ENCODE results near the gene CCDC85B.

CCDC85B gene

GRCh38 chr11:65855927-65856363 is 34.5 kb upstream of the CCDC85B start:
- H2AK5ac ChIP-seq (ENCODE audit: low read length): no peak overlapping the region
- H3K4ac ChIP-seq (ENCODE audit: low read depth, low read length): no peak overlapping the region
- H3K79me2 ChIP-seq (ENCODE audit: control insufficient read depth, insufficient read depth, low read length): peaks cover 36% of the 10 kb centered on the region
- no peak overlapping the region for H3K23ac ChIP-seq (ENCODE audit: low read length)
- H3K36me3 ChIP-seq (ENCODE audit: control insufficient read depth, insufficient read depth, low read length): peaks cover 23% of the 10 kb centered on the region
- no peak overlapping the region for H2BK5ac ChIP-seq (ENCODE audit: low read length)
- H3K4me3 ChIP-seq (ENCODE audit: low read length): no peak overlapping the region
- H3K9ac ChIP-seq (ENCODE audit: low read length): peak overlapping the region; percentile 98
- no peak for DNase-seq
- no peak overlapping the region for H4K8ac ChIP-seq (ENCODE audit: low read depth, low read length)
- H4K5ac ChIP-seq (ENCODE audit: low read length): no peak overlapping the region
- WGBS (ENCODE audit: extremely low coverage, insufficient coverage, low lambda C conversion rate): no CpG with 5 or more reads among the region's 15 CpGs
- peaks cover 3% of the 10 kb centered on the region for H3K4me1 ChIP-seq (ENCODE audit: control insufficient read depth, low read depth, low read length)
- peak overlapping the region; percentile 99 for H3K56ac ChIP-seq (ENCODE audit: low read length)
- no peak overlapping the region for H3K27ac ChIP-seq (ENCODE audit: low read depth, low read length)
- no peak overlapping the region for H3K18ac ChIP-seq (ENCODE audit: low read length)
- H3K27me3 ChIP-seq (ENCODE audit: insufficient read depth, low read length, poor library complexity): no peaks in the 10 kb centered on the region
- no peak overlapping the region for H2BK15ac ChIP-seq (replicated peaks; ENCODE audit: low read depth)
- H3K4me2 ChIP-seq (ENCODE audit: low read length): peak overlapping the region; percentile 71
- H3K79me1 ChIP-seq (ENCODE audit: low read length): peaks cover 20% of the 10 kb centered on the region
- H2BK120ac ChIP-seq (ENCODE audit: low read depth, low read length): no peak overlapping the region

DNA sequence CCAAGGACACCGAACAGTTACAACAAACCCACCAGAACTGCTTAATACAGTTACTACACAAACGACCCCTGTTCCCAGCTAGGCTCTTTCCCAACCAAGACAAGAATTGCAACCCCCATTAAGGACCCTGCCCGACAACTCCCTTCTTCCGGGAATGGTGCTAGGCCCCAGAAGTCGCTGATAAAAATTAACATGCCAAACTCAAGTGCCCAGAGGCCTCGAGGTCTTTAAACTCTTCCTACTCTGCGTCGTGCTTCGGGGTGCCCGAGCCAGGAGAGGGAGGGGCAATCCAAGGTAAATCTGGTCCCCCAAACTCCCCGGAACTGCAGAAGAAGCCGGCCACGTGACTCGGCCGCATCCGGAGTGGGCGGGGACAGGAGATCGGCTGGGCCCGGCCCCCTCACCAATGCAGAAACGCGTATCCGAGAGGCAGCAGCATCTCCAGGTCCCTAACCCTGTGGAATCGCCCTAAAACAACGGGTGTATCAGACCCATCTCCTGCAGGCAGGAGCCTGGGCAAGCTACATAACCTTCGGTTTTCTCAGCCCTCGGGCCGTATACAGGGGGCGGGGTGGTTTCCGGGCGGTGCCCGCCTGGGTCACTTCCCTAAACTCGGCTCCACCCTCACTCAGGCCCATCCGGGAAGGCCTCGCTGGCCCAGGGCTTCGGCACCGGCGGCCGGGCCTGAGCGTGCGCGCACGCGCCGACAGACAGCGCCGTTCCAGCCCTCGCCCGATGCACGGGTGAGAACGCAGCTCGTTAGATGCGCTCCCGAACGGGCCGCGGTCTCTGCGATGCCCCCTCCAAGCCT is 33.6 kb upstream of the CCDC85B start:
- H2BK120ac ChIP-seq (ENCODE audit: low read depth, low read length): no peak overlapping the region
- H3K4ac ChIP-seq (ENCODE audit: low read depth, low read length): peak overlapping the region; percentile 85
- H3K36me3 ChIP-seq (ENCODE audit: control insufficient read depth, insufficient read depth, low read length): peaks cover 23% of the 10 kb centered on the region
- H3K18ac ChIP-seq (ENCODE audit: low read length): peak overlapping the region; percentile 96
- peak overlapping the region; percentile 98 for H3K27ac ChIP-seq (ENCODE audit: low read depth, low read length)
- DNase-seq: peak; percentile 76
- peak overlapping the region; percentile 45 for H2AK5ac ChIP-seq (ENCODE audit: low read length)
- H3K27me3 ChIP-seq (ENCODE audit: insufficient read depth, low read length, poor library complexity): no peaks in the 10 kb centered on the region
- no CpG with 5 or more reads among the region's 57 CpGs for WGBS (ENCODE audit: extremely low coverage, insufficient coverage, low lambda C conversion rate)
- H3K4me3 ChIP-seq (ENCODE audit: low read length): peak overlapping the region; percentile 48
- peak overlapping the region; percentile 98 for H3K9ac ChIP-seq (ENCODE audit: low read length)
- peak overlapping the region; percentile 60 for H4K8ac ChIP-seq (ENCODE audit: low read depth, low read length)
- H3K79me2 ChIP-seq (ENCODE audit: control insufficient read depth, insufficient read depth, low read length): peaks cover 45% of the 10 kb centered on the region
- peaks cover 29% of the 10 kb centered on the region for H3K79me1 ChIP-seq (ENCODE audit: low read length)
- no peak overlapping the region for H4K5ac ChIP-seq (ENCODE audit: low read length)
- H3K4me1 ChIP-seq (ENCODE audit: control insufficient read depth, low read depth, low read length): peaks cover 3% of the 10 kb centered on the region
- no peak overlapping the region for H3K23ac ChIP-seq (ENCODE audit: low read length)
- no peak overlapping the region for H2BK15ac ChIP-seq (replicated peaks; ENCODE audit: low read depth)
- peak overlapping the region; percentile 71 for H3K4me2 ChIP-seq (ENCODE audit: low read length)
- peak overlapping the region; percentile 76 for H2BK5ac ChIP-seq (ENCODE audit: low read length)
- peak overlapping the region; percentile 99 for H3K56ac ChIP-seq (ENCODE audit: low read length)

- no peak overlapping the region for H3K23ac ChIP-seq (ENCODE audit: low read length)
- peak overlapping the region; percentile 22 for H3K4me2 ChIP-seq (ENCODE audit: low read length)
- no peak for DNase-seq
- peak overlapping the region; percentile 3 for H2BK120ac ChIP-seq (ENCODE audit: low read depth, low read length)
- peaks cover 3% of the 10 kb centered on the region for H3K4me1 ChIP-seq (ENCODE audit: control insufficient read depth, low read depth, low read length)
- WGBS (ENCODE audit: extremely low coverage, insufficient coverage, low lambda C conversion rate): no CpG with 5 or more reads among the region's 49 CpGs
- peak overlapping the region; percentile 48 for H3K4me3 ChIP-seq (ENCODE audit: low read length)
- H3K56ac ChIP-seq (ENCODE audit: low read length): peak overlapping the region; percentile 99
- H3K79me1 ChIP-seq (ENCODE audit: low read length): peaks cover 32% of the 10 kb centered on the region
- H3K4ac ChIP-seq (ENCODE audit: low read depth, low read length): peak overlapping the region; percentile 85
- no peak overlapping the region for H2BK15ac ChIP-seq (replicated peaks; ENCODE audit: low read depth)
- H2BK5ac ChIP-seq (ENCODE audit: low read length): peak overlapping the region; percentile 76
- peaks cover 23% of the 10 kb centered on the region for H3K36me3 ChIP-seq (ENCODE audit: control insufficient read depth, insufficient read depth, low read length)
- peak overlapping the region; percentile 96 for H3K18ac ChIP-seq (ENCODE audit: low read length)
- peaks cover 45% of the 10 kb centered on the region for H3K79me2 ChIP-seq (ENCODE audit: control insufficient read depth, insufficient read depth, low read length)
- H3K9ac ChIP-seq (ENCODE audit: low read length): peak overlapping the region; percentile 98
- H4K5ac ChIP-seq (ENCODE audit: low read length): no peak overlapping the region
- peak overlapping the region; percentile 98 for H3K27ac ChIP-seq (ENCODE audit: low read depth, low read length)
- peak overlapping the region; percentile 45 for H2AK5ac ChIP-seq (ENCODE audit: low read length)
- H3K27me3 ChIP-seq (ENCODE audit: insufficient read depth, low read length, poor library complexity): no peaks in the 10 kb centered on the region
- H4K8ac ChIP-seq (ENCODE audit: low read depth, low read length): peak overlapping the region; percentile 60
Measured at GRCh38 chr11:65857500-65857852, 33.0 kb upstream of the CCDC85B start.

GRCh38 chr11:65857853-65858680 is 32.4 kb upstream of the CCDC85B start, which contains the start of gene CFL1:
CFL1 (minus strand) TSS chr11:65858180; CDS start chr11:65858099, 81 bp downstream.
- Histone ChIP-seq H2AK5ac (ENCODE audit: low read length) (peak within 1 kb of the TSS; percentile 45), H3K4me1 (ENCODE audit: control insufficient read depth, low read depth, low read length) (peaks cover 3% of the 10 kb centered on the region), H2BK15ac (replicated peaks; ENCODE audit: low read depth) (no peak within 1 kb of the TSS), H3K27me3 (ENCODE audit: insufficient read depth, low read length, poor library complexity) (no peaks in the 10 kb centered on the region), H2BK120ac (ENCODE audit: low read depth, low read length) (peak within 1 kb of the TSS; percentile 3), H4K5ac (ENCODE audit: low read length) (no peak within 1 kb of the TSS), H3K79me1 (ENCODE audit: low read length) (peaks cover 33% of the 10 kb centered on the region), H3K56ac (ENCODE audit: low read length) (peak within 1 kb of the TSS; percentile 99), H3K4ac (ENCODE audit: low read depth, low read length) (peak within 1 kb of the TSS; percentile 85), H3K23ac (ENCODE audit: low read length) (no peak within 1 kb of the TSS), H3K9ac (ENCODE audit: low read length) (peak within 1 kb of the TSS; percentile 98), H3K4me2 (ENCODE audit: low read length) (peak within 1 kb of the TSS; percentile 100), H3K36me3 (ENCODE audit: control insufficient read depth, insufficient read depth, low read length) (peaks cover 23% of the 10 kb centered on the region), H3K79me2 (ENCODE audit: control insufficient read depth, insufficient read depth, low read length) (peaks cover 45% of the 10 kb centered on the region), H2BK5ac (ENCODE audit: low read length) (peak within 1 kb of the TSS; percentile 88), H3K18ac (ENCODE audit: low read length) (peak within 1 kb of the TSS; percentile 96), H4K8ac (ENCODE audit: low read depth, low read length) (peak within 1 kb of the TSS; percentile 60), H3K27ac (ENCODE audit: low read depth, low read length) (peak within 1 kb of the TSS; percentile 98), H3K4me3 (ENCODE audit: low read length) (peak within 1 kb of the TSS; percentile 65)
- peak; percentile 99 for DNase-seq
- WGBS (ENCODE audit: extremely low coverage, insufficient coverage, low lambda C conversion rate): no CpG with 5 or more reads among the region's 92 CpGs

DNA sequence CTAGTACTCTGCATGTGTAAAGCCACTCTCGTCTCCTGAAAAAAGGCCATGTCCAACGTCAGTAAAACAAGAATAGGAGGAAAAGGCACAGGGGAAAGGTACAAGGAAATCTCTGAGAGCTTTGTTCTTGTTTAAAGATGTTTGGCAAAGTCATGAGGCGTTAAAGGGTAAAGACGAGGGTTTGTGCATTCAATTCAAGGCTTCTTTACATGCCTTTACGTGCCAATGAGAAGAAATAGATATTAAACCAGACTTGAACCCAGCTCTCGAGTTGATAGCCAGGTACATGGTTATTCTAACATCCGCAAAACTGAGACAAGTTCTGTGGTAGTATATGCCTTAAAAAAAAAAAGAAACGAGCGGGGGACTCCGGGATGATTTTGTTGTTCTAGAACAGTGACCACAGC is 31.8 kb upstream of the CCDC85B start:
- peak overlapping the region; percentile 100 for H3K4me2 ChIP-seq (ENCODE audit: low read length)
- no CpG with 5 or more reads among the region's 10 CpGs for WGBS (ENCODE audit: extremely low coverage, insufficient coverage, low lambda C conversion rate)
- peak overlapping the region; percentile 94 for H3K56ac ChIP-seq (ENCODE audit: low read length)
- peaks cover 35% of the 10 kb centered on the region for H3K79me1 ChIP-seq (ENCODE audit: low read length)
- peaks cover 3% of the 10 kb centered on the region for H3K4me1 ChIP-seq (ENCODE audit: control insufficient read depth, low read depth, low read length)
- H4K5ac ChIP-seq (ENCODE audit: low read length): no peak overlapping the region
- no peaks in the 10 kb centered on the region for H3K27me3 ChIP-seq (ENCODE audit: insufficient read depth, low read length, poor library complexity)
- peak overlapping the region; percentile 65 for H3K4me3 ChIP-seq (ENCODE audit: low read length)
- peak overlapping the region; percentile 88 for H2BK5ac ChIP-seq (ENCODE audit: low read length)
- peak overlapping the region; percentile 69 for H3K27ac ChIP-seq (ENCODE audit: low read depth, low read length)
- H3K79me2 ChIP-seq (ENCODE audit: control insufficient read depth, insufficient read depth, low read length): peaks cover 45% of the 10 kb centered on the region
- H3K9ac ChIP-seq (ENCODE audit: low read length): peak overlapping the region; percentile 76
- H2BK15ac ChIP-seq (replicated peaks; ENCODE audit: low read depth): no peak overlapping the region
- H3K18ac ChIP-seq (ENCODE audit: low read length): peak overlapping the region; percentile 41
- H2BK120ac ChIP-seq (ENCODE audit: low read depth, low read length): no peak overlapping the region
- peak; percentile 49 for DNase-seq
- no peak overlapping the region for H3K4ac ChIP-seq (ENCODE audit: low read depth, low read length)
- H3K23ac ChIP-seq (ENCODE audit: low read length): no peak overlapping the region
- no peak overlapping the region for H4K8ac ChIP-seq (ENCODE audit: low read depth, low read length)
- H3K36me3 ChIP-seq (ENCODE audit: control insufficient read depth, insufficient read depth, low read length): peaks cover 23% of the 10 kb centered on the region
- H2AK5ac ChIP-seq (ENCODE audit: low read length): no peak overlapping the region

All from mesendoderm (in vitro differentiated cells).